Sigmoid colon (tissue), 7 donors: ENCODE measurements around the gene DNAAF1. TPM values are rescaled to one million over a fixed set of nuclear protein-coding genes. Genes with fewer than 3 reads are reported as not detected.

ENCODE experiments used
- DNase-seq: peaks from one replicate; pipeline ENCODE4 v3.0.0-alpha.2; 2019
- H3K27ac ChIP-seq, 4 donors: fragments of 200-600 bp; sonication (generic); one replicate each; pipeline ENCODE4 v1.5.1; 2016 to 2019; ENCODE audit warnings: mild to moderate bottlenecking in 1 of 4
- H3K27me3 ChIP-seq, 3 donors: fragments of 200-600 bp; sonication (generic); one replicate each; pipeline ENCODE4 v1.5.1; 2019; ENCODE audit warnings: mild to moderate bottlenecking in 1 of 3
- H3K36me3 ChIP-seq, 4 donors: fragments of 200-600 bp; sonication (generic); one replicate each; pipeline ENCODE4 v1.5.1; 2016 to 2019
- H3K4me1 ChIP-seq, 4 donors: fragments of 200-600 bp; sonication (generic); one replicate each; pipeline ENCODE4 v1.5.1; 2017 to 2019
- H3K4me3 ChIP-seq, 4 donors: fragments of 200-600 bp; sonication (generic); one replicate each; pipeline ENCODE4 v1.5.1; 2017 to 2019; ENCODE audit warnings: mild to moderate bottlenecking in 2 of 4, moderate library complexity in 1 of 4
- H3K9me3 ChIP-seq, 4 donors: fragments of 200-600 bp in 3 of 4; sonication (generic) in 3 of 4; one replicate each; pipeline versions ENCODE4 v1.5.1 to v1.6.1; 2013 to 2019
- CTCF ChIP-seq, 4 experiments: fragments of 450-650 bp in 3 of 4; fragments of 200-600 bp in 1 of 4; IDR thresholded peaks; one replicate each; pipeline ENCODE4 v1.5.1; 2016 to 2019; ENCODE audit warnings: antibody characterized with exemption in 4 of 4, mild to moderate bottlenecking in 3 of 4, moderate library complexity in 2 of 4
- EP300 ChIP-seq, 4 donors: sonication (generic); formaldehyde crosslinking; IDR thresholded peaks; one replicate each; pipeline ENCODE4 v1.6.1; 2017; ENCODE audit warnings: antibody characterized with exemption in 4 of 4
- POLR2A ChIP-seq, 2 donors: fragments of 450-650 bp; IDR thresholded peaks; one replicate each; pipeline ENCODE4 v1.6.1; 2016; ENCODE audit warnings: antibody characterized with exemption in 2 of 2, mild to moderate bottlenecking in 2 of 2, moderate library complexity in 2 of 2
- POLR2AphosphoS5 ChIP-seq, 4 donors: sonication (generic); formaldehyde crosslinking; IDR thresholded peaks; one replicate each; pipeline ENCODE4 v1.6.1; 2017; ENCODE audit warnings: antibody characterized with exemption in 4 of 4
- WGBS, 2 donors: extraction: QIAGEN DNeasy Blood & Tissue Kit; methylation state at CpG; one replicate each; pipeline ENCODE4 v1.1.7; 2013; 5-methylcytosine and 5-hydroxymethylcytosine counted together
- intact Hi-C: fragments of 100-400 bp; cut with DNase I; formaldehyde crosslinking; loops from one replicate; pipeline ENCODE4 v1.15.1; 2023
- polyA plus RNA-seq, 3 donors: library from polyadenylated mRNA; stranded (reverse); fragments of 200-250 nt; gene quantifications; one replicate each; pipeline ENCODE4 v1.2.3, GENCODE V29; 2013
- total RNA-seq, 4 donors: library from RNA; depleted of rRNA; stranded (reverse); fragments of >200 nt; gene quantifications; one replicate each; pipeline ENCODE4 v1.1.0, GENCODE V29; 2016
- donor health status: healthy with polysubstance abuse.
- donor health status: Bipolar disorder and iron deficiency.
- donor health status: healthy.

Gene DNAAF1
- total and polyA plus RNA-seq, 7 donors, result 0.15 to 0.36 TPM; not detected in 5

DNA sequence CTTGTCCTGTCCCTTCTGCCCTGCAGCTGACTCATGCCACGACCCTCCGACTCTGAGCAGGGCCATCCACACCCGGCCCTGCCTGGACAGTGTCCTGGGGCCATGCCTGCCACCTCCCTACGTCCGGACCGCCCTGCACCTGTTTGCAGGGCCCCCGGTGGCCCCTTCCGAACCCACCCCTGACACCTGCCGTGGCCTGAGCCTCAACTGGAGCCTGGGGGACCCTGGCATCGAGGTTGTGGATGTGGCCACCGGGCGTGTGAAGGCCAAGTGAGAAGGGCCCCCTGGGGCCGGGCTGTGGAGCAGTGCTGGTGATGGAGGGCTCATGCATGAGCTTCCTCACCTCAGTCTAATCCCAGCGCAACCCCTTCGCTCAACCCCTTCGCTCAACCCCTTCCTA lies 51.0 kb downstream of the DNAAF1 start:
- no peaks in the 10 kb centered on the region for H3K36me3 ChIP-seq
- no peaks in the 10 kb centered on the region for H3K9me3 ChIP-seq
- H3K4me1 ChIP-seq, result no peaks in the 10 kb centered on the region
- intact Hi-C loops, result no loop called here
- H3K27ac ChIP-seq, result no peak overlapping the region
- no peak overlapping the region for H3K4me3 ChIP-seq
- H3K27me3 ChIP-seq, result peaks cover 0 to 12% (median 0%) of the 10 kb centered on the region in 3 donors
- 89 to 92% methylated on average over 16 of the region's 16 CpGs for WGBS, 2 donors
- DNase-seq, result no peak
- TF ChIP-seq EP300 (IDR thresholded peaks at IDR 0.05), result no peak
- no peak for TF ChIP-seq POLR2AphosphoS5 (IDR thresholded peaks at IDR 0.05)
- TF ChIP-seq POLR2A (IDR thresholded peaks at IDR 0.05), result no peak
- no peak for TF ChIP-seq CTCF (IDR thresholded peaks at IDR 0.05)

DNA sequence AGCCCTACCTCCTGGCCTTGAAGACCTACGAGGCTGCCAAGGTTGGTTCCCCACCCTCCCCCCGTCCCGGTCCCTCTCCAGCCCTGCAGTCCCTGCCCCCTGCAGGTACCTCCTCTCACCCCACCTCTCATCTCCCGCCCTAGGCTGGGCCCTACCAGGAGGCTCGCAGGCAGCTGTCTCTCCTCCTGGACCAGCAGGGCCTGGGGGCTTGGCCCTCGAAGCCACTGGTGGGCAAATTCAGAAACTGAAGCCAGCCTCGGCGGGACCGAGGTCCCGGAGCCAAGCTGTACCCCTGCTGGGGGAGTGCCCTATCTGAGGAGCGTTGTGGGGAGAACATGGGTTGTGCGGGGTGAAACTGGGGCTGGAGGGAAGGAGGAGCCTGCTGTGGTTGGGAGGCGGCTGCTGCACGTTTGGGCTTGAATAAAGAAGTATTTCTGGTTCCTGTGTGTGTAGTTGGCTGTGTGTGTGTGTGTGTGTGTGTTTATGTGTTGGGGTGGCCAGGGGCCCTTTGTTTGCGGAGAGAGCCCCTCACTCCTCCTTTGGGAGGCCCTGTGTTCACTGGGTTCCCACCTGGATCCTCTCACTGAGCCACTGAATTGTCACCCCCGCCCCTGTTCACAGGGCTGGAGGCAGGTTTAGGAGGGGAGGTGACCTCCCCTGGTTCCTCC lies 51.8 kb downstream of the DNAAF1 start:
- Histone ChIP-seq H3K27ac (no peak overlapping the region), H3K27me3 (peaks cover 0 to 12% (median 0%) of the 10 kb centered on the region in 3 donors), H3K36me3 (no peaks in the 10 kb centered on the region), H3K4me1 (no peaks in the 10 kb centered on the region), H3K9me3 (no peaks in the 10 kb centered on the region), H3K4me3 (no peak overlapping the region)
- intact Hi-C loops, result no loop called here
- 68 to 76% methylated on average over 16 of the region's 16 CpGs for WGBS, 2 donors
- DNase-seq, result no peak
- TF ChIP-seq EP300 (IDR thresholded peaks at IDR 0.05) (no peak), POLR2A (IDR thresholded peaks at IDR 0.05) (no peak), CTCF (IDR thresholded peaks at IDR 0.05) (no peak), POLR2AphosphoS5 (IDR thresholded peaks at IDR 0.05) (no peak)

DNA sequence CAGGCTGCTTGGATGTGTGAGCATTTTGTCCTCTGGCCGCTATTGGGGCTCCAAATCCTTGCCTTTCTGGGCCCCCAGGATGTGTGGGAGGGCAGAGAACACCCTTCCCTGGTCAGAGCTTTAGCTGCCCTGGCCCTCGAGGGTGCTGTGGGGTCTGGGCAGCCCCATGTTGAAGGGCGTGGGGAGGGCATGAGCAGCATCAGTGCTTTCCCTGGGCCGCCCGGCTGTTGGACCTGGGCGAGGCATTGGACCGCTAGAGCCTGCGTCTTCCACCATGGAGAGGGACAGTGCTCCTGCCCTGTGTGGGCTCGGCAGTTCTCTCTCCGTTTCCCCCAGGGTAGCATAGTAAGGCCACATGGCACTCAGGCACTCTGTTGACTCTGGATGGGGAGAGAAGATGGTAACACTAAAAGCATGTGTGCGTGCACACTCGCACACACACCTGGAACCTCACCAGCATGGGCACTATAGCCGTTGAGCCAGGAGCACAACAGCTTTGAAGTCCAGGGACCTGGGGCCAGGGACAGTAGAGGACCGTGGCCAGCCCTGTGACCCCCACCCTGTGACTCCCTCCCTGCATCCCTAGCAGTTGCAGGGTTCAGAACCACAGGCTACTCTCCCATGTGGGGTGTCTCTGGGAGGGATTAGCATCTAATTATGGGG lies 52.5 kb downstream of the DNAAF1 start:
- intact Hi-C loops, result no loop called here
- no peaks in the 10 kb centered on the region for H3K36me3 ChIP-seq
- no peak overlapping the region for H3K27ac ChIP-seq
- H3K4me1 ChIP-seq, result no peaks in the 10 kb centered on the region
- H3K27me3 ChIP-seq, result peaks cover 0 to 12% (median 0%) of the 10 kb centered on the region in 3 donors
- TF ChIP-seq EP300 (IDR thresholded peaks at IDR 0.05) (no peak), POLR2AphosphoS5 (IDR thresholded peaks at IDR 0.05) (no peak), CTCF (IDR thresholded peaks at IDR 0.05) (no peak), POLR2A (IDR thresholded peaks at IDR 0.05) (no peak)
- H3K4me3 ChIP-seq, result no peak overlapping the region
- H3K9me3 ChIP-seq, result no peaks in the 10 kb centered on the region
- WGBS, 2 donors, result 86 to 90% methylated on average over 14 of the region's 14 CpGs
- no peak for DNase-seq

- no peaks in the 10 kb centered on the region for H3K9me3 ChIP-seq
- intact Hi-C loops, result no loop called here
- no peak for DNase-seq
- H3K27me3 ChIP-seq, result peaks cover 0 to 12% (median 0%) of the 10 kb centered on the region in 3 donors
- WGBS, 2 donors, result 71 to 82% methylated on average over 10 of the region's 10 CpGs
- no peak overlapping the region for H3K27ac ChIP-seq
- no peaks in the 10 kb centered on the region for H3K36me3 ChIP-seq
- no peaks in the 10 kb centered on the region for H3K4me1 ChIP-seq
- TF ChIP-seq CTCF (IDR thresholded peaks at IDR 0.05), result no peak
- TF ChIP-seq POLR2AphosphoS5 (IDR thresholded peaks at IDR 0.05), result no peak
- TF ChIP-seq POLR2A (IDR thresholded peaks at IDR 0.05), result no peak
- no peak for TF ChIP-seq EP300 (IDR thresholded peaks at IDR 0.05)
- no peak overlapping the region for H3K4me3 ChIP-seq
Measured at GRCh38 chr16:84198401-84198800, 53.3 kb downstream of the DNAAF1 start.
